Hepatocyte (in vitro differentiated cells): ENCODE data around the gene VCL. TPM values are rescaled to one million over a fixed set of nuclear protein-coding genes. Genes with fewer than 3 reads are reported as not detected.

Experiments used
- DNase-seq: peaks from one replicate; pipeline ENCODE4 v3.0.0-alpha.2; 2016; ENCODE audit warnings: low spot score
- H2AFZ ChIP-seq: fragments of 200-600 bp; sonication (generic); 2 replicates; pipeline ENCODE4 v1.6.0; 2016; ENCODE audit warnings: antibody characterized with exemption, mild to moderate bottlenecking
- H3K27ac ChIP-seq: fragments of 200-600 bp; sonication (generic); 2 replicates; pipeline ENCODE4 v1.5.1; 2016; ENCODE audit warnings: mild to moderate bottlenecking
- H3K27me3 ChIP-seq: fragments of 200-600 bp; sonication (generic); 2 replicates; pipeline ENCODE4 v1.6.1; 2016
- H3K36me3 ChIP-seq: fragments of 200-600 bp; sonication (generic); replicated peaks from 2 replicates; pipeline ENCODE4 v1.5.1; 2016; ENCODE audit warnings: low read depth; ENCODE audit not compliant: insufficient read depth
- H3K4me1 ChIP-seq: fragments of 200-600 bp; sonication (generic); 2 replicates; pipeline ENCODE4 v1.5.1; 2016; ENCODE audit warnings: mild to moderate bottlenecking, moderate library complexity; ENCODE audit not compliant: insufficient read depth
- H3K4me2 ChIP-seq: fragments of 200-600 bp; sonication (generic); 2 replicates; pipeline ENCODE4 v1.6.0; 2016
- H3K4me3 ChIP-seq: fragments of 200-600 bp; sonication (generic); 2 replicates; pipeline ENCODE4 v1.5.1; 2016; ENCODE audit warnings: mild to moderate bottlenecking
- H3K79me2 ChIP-seq: fragments of 200-600 bp; sonication (generic); 2 replicates; pipeline ENCODE4 v1.6.0; 2017; ENCODE audit warnings: mild to moderate bottlenecking
- H3K9me2 ChIP-seq: fragments of 200-600 bp; sonication (generic); replicated peaks from 2 replicates; pipeline ENCODE4 v1.6.0; 2017; ENCODE audit warnings: mild to moderate bottlenecking; ENCODE audit not compliant: insufficient read depth
- H3K9me3 ChIP-seq: fragments of 200-600 bp; sonication (generic); 2 replicates; pipeline ENCODE4 v1.5.1; 2016; ENCODE audit warnings: low read depth, mild to moderate bottlenecking
- H4K20me1 ChIP-seq: fragments of 200-600 bp; sonication (generic); 2 replicates; pipeline ENCODE4 v1.6.0; 2016; ENCODE audit warnings: mild to moderate bottlenecking; ENCODE audit not compliant: insufficient read depth, poor library complexity, severe bottlenecking
- EZH2 ChIP-seq: fragments of 200-600 bp; sonication (generic); IDR thresholded peaks from 2 replicates; pipeline ENCODE4 v1.6.1; 2016; ENCODE audit warnings: antibody characterized with exemption, mild to moderate bottlenecking, borderline replicate concordance
- EZH2phosphoT487 ChIP-seq: fragments of 200-600 bp; sonication (generic); IDR thresholded peaks from one replicate; pipeline ENCODE4 v1.6.1; 2018; ENCODE audit warnings: antibody characterized with exemption, mild to moderate bottlenecking, low read depth, moderate library complexity; ENCODE audit not compliant: unreplicated experiment, severe bottlenecking
- WGBS: methylation state at CpG from one replicate; pipeline ENCODE4 v1.1.6; 2016; ENCODE audit warnings: low lambda C conversion rate; ENCODE audit errors: missing lambda C conversion rate; 5-methylcytosine and 5-hydroxymethylcytosine counted together
- polyA plus RNA-seq: library from polyadenylated mRNA; unstranded; fragments of >200 nt; fragmentation: Nextera tagmentation; extraction: Ambion mirVana; gene quantifications from 2 replicates; pipeline ENCODE4 v1.2.1, GENCODE V29; 2016
- total RNA-seq: library from RNA; depleted of rRNA; stranded (reverse); fragments of >200 nt; gene quantifications from 2 replicates; pipeline ENCODE4 v1.2.3, GENCODE V29; 2014
- TF ChIP-seq, protein P1 (sequence below): fragments of 200-600 bp; sonication (generic); IDR thresholded peaks from 2 replicates; pipeline ENCODE4 v1.5.1; 2016; ENCODE audit warnings: antibody characterized with exemption, mild to moderate bottlenecking; ENCODE audit not compliant: poor library complexity

The VCL gene
- total and polyA plus RNA-seq, 2 experiments from 2014 or later: 60.8 to 93.4 TPM

DNA sequence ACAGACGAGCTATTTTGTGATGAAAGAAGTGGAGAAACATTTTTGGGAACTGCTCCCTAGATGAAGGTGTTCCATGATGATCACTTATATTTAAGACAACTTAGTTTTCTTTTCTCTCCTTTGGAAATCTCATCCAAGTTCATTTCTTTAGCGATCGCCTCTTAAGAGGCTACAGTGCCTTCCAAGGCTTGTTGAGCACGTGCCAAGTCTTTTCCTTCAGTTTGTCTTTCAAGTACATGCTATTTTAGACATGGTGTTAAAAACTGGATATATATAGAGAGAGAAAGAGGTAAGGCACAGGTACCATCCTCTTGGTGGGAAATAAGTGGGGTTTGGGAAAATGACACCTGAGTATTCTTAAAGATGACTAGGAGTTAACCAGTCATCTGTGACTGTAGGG, 155.8 kb downstream of the VCL start:
- Histone ChIP-seq H4K20me1 (no peaks in the 10 kb centered on the region), H3K4me2 (no peak overlapping the region), H3K4me3 (no peak overlapping the region), H3K4me1 (peaks cover 4% of the 10 kb centered on the region), H3K36me3 (no peaks in the 10 kb centered on the region), H2AFZ (no peak overlapping the region), H3K9me2 (no peaks in the 10 kb centered on the region), H3K27ac (no peak overlapping the region), H3K9me3 (no peaks in the 10 kb centered on the region), H3K27me3 (no peaks in the 10 kb centered on the region), H3K79me2 (peaks cover 76% of the 10 kb centered on the region)
- TF ChIP-seq EZH2 (no peak), EZH2phosphoT487 (no peak)
- TF ChIP-seq, protein P1, sequence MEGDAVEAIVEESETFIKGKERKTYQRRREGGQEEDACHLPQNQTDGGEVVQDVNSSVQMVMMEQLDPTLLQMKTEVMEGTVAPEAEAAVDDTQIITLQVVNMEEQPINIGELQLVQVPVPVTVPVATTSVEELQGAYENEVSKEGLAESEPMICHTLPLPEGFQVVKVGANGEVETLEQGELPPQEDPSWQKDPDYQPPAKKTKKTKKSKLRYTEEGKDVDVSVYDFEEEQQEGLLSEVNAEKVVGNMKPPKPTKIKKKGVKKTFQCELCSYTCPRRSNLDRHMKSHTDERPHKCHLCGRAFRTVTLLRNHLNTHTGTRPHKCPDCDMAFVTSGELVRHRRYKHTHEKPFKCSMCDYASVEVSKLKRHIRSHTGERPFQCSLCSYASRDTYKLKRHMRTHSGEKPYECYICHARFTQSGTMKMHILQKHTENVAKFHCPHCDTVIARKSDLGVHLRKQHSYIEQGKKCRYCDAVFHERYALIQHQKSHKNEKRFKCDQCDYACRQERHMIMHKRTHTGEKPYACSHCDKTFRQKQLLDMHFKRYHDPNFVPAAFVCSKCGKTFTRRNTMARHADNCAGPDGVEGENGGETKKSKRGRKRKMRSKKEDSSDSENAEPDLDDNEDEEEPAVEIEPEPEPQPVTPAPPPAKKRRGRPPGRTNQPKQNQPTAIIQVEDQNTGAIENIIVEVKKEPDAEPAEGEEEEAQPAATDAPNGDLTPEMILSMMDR: no peak
- 89% methylated on average over 4 of the region's 4 CpGs for WGBS
- DNase-seq: no peak

DNA sequence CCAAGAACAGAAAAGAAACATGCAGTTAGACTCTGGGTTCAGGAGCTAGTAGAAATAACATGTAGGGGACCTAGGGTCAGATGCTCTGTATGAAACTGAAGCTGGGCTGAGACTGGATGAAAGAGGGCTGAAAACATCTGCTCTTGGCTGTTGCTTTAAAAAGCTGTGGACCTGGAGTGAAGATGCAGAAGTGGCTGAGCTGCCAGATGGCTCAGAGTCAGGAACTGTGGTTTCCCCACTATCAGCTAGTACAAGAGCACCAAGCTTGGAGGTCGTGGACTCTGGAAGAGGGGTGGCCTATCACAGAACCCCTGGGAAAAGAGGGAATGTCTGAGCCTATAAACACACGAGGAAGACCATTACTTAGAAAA, 159.0 kb downstream of the VCL start:
- no peaks in the 10 kb centered on the region for H3K36me3 ChIP-seq
- no peak overlapping the region for H3K4me3 ChIP-seq
- no peak overlapping the region for H2AFZ ChIP-seq
- no peak overlapping the region for H3K27ac ChIP-seq
- no peaks in the 10 kb centered on the region for H4K20me1 ChIP-seq
- H3K27me3 ChIP-seq: no peaks in the 10 kb centered on the region
- peaks cover 81% of the 10 kb centered on the region for H3K79me2 ChIP-seq
- no peak for DNase-seq
- no peak overlapping the region for H3K4me2 ChIP-seq
- 71% methylated on average over 2 of the region's 2 CpGs for WGBS
- no peaks in the 10 kb centered on the region for H3K9me3 ChIP-seq
- no peaks in the 10 kb centered on the region for H3K4me1 ChIP-seq
- TF ChIP-seq, protein P1: no peak
- TF ChIP-seq EZH2phosphoT487 (no peak), EZH2 (no peak)
- H3K9me2 ChIP-seq: no peaks in the 10 kb centered on the region

DNA sequence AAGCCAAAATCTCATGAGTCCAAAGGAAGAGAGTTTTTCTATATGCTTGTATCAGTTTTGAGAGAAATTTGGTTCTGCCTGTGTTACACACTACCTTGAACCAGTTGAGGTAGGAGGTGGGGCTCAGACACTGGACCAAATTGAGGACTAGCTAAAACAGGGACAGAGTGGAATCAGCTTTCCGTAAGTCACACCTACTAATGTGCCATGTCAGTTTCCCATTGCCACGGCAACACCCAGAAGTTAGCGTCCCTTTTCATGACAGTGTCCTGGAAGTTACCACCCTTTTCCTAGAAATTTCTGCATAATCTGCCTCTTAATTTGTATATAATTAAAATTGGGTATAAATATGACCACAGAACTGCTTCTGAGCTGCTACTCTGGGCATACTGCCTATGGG, 162.1 kb downstream of the VCL start:
- H3K9me3 ChIP-seq: no peaks in the 10 kb centered on the region
- no peak for DNase-seq
- H3K4me1 ChIP-seq: no peaks in the 10 kb centered on the region
- peaks cover 52% of the 10 kb centered on the region for H3K79me2 ChIP-seq
- H3K27me3 ChIP-seq: no peaks in the 10 kb centered on the region
- H3K27ac ChIP-seq: no peak overlapping the region
- TF ChIP-seq EZH2phosphoT487: no peak
- TF ChIP-seq, protein P1: no peak
- TF ChIP-seq EZH2: no peak
- H3K4me3 ChIP-seq: no peak overlapping the region
- no peaks in the 10 kb centered on the region for H4K20me1 ChIP-seq
- no peaks in the 10 kb centered on the region for H3K36me3 ChIP-seq
- no peaks in the 10 kb centered on the region for H3K9me2 ChIP-seq
- no peak overlapping the region for H2AFZ ChIP-seq
- 93% methylated on average over 3 of the region's 3 CpGs for WGBS
- H3K4me2 ChIP-seq: no peak overlapping the region
